ENCODE results near the gene CCL14.
"Not testable (repeated sequence)": the region's sequence is repeated elsewhere in the genome, so short reads cannot be mapped to it uniquely, and the experiment has no call there.

CCL14 gene

GRCh38 chr17:35986643-35987042 lies at the start of gene CCL14:
TSS of gene CCL14 (minus strand) at chr17:35986729. CDS start at chr17:35986649, 80 bp downstream.
- no peak for DNase-seq

DNA sequence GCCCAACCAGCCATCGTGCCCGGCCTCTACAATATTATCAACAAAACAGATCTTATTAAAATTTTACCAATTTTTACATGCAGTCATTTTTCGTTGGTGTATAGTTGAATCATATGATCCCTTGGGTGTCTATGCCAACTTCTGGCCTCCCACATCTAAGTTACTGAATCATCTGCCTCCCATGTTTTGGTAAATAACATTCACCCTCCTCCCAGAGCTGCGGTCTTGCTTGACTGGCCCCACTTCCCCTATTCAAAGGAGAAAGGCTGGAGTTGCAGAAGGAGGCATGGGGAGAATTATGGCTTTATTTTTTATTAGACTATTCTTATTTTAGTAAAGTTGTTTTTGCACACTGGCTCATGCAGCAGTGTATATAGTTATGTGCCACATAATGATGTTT lies 49.7 kb upstream of the CCL14 start:
- no peak for DNase-seq

DNA sequence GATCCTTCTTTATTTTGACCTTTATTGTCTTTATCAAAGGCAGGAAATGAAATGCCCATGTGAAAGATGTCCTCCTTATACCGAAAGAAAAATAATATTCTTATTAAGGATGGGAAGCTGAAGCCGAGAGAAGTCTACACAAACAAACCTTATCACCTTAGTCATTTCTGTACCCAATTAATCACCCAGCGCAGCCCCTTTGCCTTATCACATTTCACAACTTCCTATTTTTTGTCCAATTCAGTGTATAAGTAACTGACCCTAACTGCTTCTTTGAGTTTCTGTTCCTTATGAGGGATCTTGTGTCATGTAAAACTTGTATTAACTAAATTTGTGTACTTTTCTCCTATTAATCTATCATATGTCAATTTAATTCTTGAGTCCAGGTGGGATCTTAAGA lies 47.6 kb upstream of the CCL14 start:
- no peak for DNase-seq

GRCh38 chr17:36030956-36031355 lies 44.4 kb upstream of the CCL14 start:
- no peak for DNase-seq

- DNase-seq: no peak
Measured at GRCh38 chr17:36027761-36028160, 41.2 kb upstream of the CCL14 start.

DNA sequence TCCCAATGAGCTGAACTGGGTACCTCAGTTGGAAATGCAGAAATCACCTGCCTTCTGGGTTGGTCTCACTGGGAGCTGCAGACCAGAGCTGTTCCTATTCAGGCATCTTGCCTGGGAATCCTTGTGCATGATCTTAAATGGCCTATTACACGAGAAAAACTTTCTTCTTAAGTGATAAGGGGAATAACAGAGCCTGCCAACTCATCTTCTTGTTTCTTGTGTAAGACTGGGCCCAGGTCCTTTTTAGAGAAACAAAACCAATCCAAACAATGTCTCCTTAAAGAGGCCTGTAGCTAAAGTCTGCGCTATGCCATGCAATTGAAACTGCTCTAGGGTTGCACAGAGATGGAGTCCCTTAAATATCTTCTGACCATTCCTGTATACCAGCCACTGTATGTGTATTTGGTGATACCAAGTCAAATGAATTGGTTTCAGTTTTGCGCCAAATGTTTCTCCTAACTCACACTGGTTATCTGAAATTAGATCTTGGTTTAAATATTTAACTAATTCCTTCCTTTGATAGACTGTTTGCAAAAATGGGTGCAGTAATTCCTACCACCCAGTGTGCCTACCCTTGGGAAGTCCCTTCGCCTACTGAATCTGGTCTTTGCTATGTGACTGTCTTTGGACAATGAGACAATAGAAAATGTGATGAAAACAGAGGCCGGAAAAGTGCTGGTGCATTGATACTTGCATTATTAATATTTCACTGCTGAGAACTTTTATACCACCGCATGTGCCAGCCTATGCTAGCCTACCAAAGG lies 37.8 kb upstream of the CCL14 start:
- no peak for DNase-seq

DNA sequence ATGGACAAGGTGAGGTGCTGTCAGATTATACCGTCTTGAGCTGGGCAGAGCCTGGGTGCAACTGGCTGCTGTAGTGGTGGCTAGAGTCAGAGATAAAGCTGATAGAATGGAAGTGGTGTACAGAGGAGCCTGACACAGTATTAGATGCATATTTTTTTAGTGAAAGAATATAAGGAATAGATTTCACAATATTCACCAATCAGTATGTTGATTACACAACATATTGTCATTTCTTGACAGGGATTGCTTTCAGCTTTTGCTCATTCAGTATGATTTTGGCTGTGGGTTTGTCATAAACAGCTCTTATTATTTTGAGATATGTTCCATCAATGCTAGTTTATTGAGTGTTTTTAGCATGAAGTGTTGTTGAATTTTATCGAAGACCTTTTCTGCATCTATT lies 32.9 kb upstream of the CCL14 start:
- DNase-seq: no peak

- DNase-seq: no peak
Measured at GRCh38 chr17:36017799-36018198, 31.3 kb upstream of the CCL14 start, which contains the start of gene CCL23. TSS of gene CCL23 (minus strand) at chr17:36017972. CDS start at chr17:36017897, 75 bp downstream.

- DNase-seq: no peak
Measured at GRCh38 chr17:36016555-36016954, 30.0 kb upstream of the CCL14 start.

DNA sequence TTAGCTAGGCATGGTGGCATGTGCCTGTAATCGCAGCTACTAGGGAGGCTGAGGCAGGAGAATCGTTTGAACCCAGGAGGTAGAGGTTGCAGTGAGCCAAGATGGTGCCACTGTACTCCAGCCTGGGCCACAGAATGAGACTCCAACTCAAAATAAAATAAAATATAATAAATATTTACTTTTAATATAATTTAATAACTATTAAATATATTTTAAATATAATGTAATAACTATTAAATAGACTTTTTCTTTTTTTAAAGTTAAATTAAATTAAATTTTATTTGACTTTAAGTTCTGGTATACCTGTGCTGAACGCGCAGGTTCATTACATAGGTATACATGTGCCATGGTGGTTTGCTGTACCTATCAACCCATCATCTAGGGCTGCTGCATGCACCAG lies 29.4 kb upstream of the CCL14 start:
- DNase-seq: not testable (repeated sequence)

DNA sequence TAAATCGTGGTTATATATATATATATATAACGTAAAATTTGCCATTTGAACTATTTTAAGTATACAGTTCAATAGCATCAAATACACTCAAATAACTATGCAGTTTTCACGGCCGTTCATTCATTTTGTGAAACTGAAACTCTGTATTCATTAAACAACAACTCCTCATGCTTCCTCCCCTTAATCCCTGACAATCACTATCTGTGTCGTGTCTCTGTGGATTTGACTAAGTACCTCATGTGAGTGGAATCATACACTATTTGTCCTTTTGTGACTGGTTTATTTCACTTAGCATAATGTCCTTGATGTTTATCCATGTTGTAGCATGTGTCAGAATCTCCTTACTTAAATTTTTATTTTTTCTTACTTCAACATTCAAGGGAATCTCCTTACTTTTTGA lies 28.4 kb upstream of the CCL14 start:
- no peak for DNase-seq

- DNase-seq: no peak
Measured at GRCh38 chr17:36011201-36011600, 24.7 kb upstream of the CCL14 start.

DNA sequence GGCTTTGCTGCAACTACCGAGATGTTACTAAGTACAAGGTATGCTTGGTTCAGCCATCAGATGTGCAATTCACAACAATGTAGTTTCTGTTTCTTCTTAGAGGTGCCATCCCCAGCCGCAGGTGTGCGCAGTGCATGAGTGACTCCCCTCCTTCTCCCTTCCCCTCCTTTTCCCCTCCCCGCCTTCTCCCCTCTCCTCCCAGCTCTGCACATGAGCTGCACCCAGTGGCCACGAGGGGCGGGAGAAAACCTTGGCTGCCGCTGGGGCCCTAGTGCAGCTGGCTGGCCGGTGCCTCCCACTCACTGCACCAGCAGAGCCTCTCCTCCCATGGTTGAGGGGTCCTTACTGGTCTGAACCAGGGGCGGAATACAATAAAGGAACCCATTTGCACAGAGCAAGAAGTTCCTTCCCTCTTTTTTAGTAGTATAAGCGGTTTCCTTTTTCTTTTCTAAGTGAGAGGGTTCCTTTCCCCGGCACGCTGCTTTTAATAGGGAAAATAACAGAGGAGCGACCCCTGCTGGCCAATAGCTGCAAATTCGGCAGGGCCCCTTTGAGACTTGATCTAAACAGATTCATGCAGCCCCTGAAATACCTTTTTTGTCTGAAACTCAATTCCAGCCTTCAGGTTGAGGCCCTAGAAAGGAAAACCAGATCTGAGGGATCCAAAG lies 22.6 kb upstream of the CCL14 start:
- no peak for DNase-seq

- DNase-seq: no peak
Measured at GRCh38 chr17:36004594-36005108, 18.1 kb upstream of the CCL14 start.

GRCh38 chr17:36002631-36003030 lies 16.1 kb upstream of the CCL14 start:
- DNase-seq: no peak

GRCh38 chr17:36001862-36002603 lies 15.5 kb upstream of the CCL14 start:
- no peak for DNase-seq

DNA sequence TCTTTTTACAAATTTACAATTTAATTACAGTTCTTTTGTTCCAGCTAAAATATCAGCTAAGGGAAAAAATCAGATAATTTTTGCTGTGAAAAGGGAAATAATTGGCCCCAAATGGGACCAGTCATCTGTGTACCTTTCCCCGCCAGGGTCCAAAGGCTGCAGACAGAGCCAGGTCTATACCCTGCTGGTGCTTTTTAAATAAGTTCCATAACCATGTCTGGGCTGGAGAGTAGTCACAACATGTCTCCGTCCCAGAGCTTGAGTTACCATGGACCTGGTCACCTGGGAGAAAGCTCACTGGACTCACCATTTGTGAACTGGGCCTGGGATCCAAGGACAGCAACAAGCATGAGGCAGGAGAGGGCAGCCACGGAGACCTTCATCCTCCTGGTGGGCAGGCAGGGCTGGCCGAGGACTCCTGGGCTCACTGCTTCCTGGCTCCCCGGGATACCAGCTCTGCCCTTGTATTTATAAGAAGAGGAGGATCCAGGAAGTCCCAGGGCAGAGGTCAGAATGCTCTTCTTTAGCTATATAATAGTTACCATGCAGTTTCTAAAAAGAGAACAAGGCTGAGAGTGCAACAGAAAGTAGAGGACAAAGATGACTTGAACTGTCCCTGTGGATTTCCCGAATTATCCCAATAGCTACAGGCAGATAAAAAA lies 14.7 kb upstream of the CCL14 start, which contains the start of gene CCL15:
Gene CCL15, minus strand, starts transcription at position 444 of the 662 bp plus-strand sequence. Its CDS starts 61 bp downstream, at position 383.
- DNase-seq: no peak

GRCh38 chr17:36000732-36001109 lies 14.2 kb upstream of the CCL14 start:
- DNase-seq: no peak

DNA sequence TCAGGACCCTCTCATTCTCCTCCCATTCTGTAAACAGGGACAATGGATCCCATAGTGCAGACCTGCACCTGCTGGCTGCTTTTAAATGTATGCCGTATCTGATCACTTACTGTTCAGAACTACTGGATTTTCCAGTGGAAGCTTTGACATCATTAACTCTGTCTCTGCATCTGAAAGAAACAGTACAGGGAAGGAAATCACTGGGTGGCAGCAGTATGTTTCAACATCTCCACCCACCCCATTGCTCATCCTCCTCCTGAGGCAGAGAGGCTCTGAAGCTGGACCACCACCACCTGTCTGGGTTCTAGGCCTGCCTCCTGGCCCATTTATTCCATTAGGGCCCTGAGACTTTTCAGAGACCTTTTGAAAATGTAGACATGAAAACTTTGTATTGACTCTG lies 12.2 kb upstream of the CCL14 start:
- no peak for DNase-seq

DNA sequence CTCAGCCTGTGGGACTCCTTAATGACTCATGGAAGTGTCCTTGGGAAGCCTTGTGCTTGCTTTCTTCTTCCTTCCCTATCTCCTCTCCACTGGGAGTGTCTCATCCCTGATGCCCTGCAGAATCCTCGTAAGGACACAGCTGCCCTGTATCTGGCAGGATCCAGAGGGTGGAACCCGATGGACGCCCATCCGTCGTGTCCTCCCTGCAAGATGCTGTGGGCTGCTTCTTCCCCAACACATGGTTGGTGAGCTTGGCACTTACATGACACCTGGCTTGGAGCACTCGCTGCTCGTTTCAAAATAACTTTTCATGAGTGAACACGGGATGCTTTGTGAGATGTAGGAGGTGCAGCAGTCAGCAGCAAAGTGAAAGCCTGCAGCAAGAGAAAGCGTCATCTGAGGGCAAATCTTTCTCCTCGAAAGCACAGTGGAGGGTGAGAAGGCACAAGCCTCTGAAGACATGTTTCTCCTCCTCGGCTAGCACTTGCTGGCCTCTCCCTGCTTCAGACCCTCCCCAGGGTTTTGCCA lies 11.6 kb upstream of the CCL14 start:
- no peak for DNase-seq

DNA sequence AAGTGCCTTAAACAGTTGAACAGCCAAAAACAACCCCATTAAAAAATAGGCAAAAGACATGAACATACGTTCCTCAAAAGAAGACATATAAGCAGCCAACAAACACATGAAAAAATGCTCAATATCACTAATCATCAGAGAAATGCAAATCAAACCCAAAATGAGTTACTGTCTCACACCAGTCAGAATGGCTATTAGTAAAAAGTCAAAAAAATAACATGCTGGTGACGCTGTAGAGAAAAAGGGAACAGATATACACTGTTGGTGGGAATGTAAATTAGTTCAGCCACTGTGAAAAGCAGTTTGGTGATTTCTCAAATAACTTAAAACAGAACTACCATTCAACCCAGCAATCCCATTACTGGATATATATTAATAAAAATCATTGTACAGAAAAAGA lies 8.8 kb upstream of the CCL14 start:
- DNase-seq: not testable (repeated sequence)

DNA sequence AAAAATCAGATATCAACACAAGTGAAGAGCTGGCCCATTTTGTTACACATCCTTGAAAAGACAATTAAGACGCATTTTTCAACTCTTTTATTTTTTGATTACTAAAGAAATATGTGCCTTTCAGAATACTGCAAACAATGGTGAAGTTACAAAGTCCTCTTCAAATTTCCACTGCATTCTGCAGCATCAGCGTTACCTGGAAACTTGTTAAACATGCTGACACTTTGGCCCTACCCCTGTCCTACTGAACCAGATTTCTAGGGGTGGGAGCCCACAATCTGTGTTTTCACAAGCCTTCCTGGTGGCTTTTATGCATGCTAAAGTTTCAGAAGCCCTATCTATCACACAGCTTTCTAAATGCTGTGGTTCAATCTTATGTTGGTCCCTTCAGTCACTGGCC lies 4.5 kb upstream of the CCL14 start:
- no peak for DNase-seq

DNA sequence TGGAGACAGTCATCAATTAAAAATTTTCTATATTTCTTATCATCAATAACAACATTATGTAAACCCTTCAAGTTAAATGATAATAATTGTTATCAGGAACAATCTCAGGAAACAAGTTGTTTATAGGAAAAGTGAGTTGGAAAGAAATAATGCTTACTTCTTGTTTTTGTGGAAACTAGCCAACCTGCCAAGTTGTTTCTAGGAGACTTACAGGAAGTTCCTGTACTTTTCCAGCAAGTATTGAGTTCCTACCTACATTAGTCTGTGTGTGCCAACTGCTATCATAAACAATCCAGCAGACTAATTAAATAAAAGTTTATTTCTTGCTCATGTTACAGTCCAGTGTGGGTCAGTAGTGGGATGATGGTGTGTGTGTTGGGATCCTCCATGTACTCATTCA lies 1.6 kb upstream of the CCL14 start:
- no peak for DNase-seq

Data from NCI-H1930 (cell line).